Measurements from ENCODE around the gene SNAPC5. TPM values are rescaled to one million over a fixed set of nuclear protein-coding genes. Genes with fewer than 3 reads are reported as not detected.
A peak's percentile ranks its signal among the peaks of the same experiment; 100 is the strongest.

Gene SNAPC5, protein sequence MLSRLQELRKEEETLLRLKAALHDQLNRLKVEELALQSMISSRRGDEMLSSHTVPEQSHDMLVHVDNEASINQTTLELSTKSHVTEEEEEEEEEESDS
- 26.3 and 40.8 TPM in 2 replicates for total RNA-seq (2012; rRNA removed)
- polyA plus RNA-seq (2012; rRNA removed): 25.4 and 25.9 TPM in 2 replicates
- 7.4 and 12.4 TPM in 2 replicates for polyA plus RNA-seq (2012; cell fraction: cytosol; rRNA removed)
- polyA plus RNA-seq (2012; cell fraction: nucleus; rRNA removed; ENCODE audit: low replicate concordance): 1.7 and 10.6 TPM in 2 replicates
- Bru-seq, nascent RNA: percentile 64 among the genes with signal in this experiment
- BruChase-seq, experiment 1, labeled RNA remaining after a 6-hour chase: percentile 66 among the genes with signal in this experiment
- percentile 53 among the genes with signal in this experiment for BruChase-seq, experiment 2, labeled RNA remaining after a 2-hour chase
- long read RNA-seq, transcript SNAPC5-202 (3 exons, 1,002 nt): major isoform, 6 of 9 reads
- long read RNA-seq, partial matches to known transcripts: 0 of 9 reads
- long read RNA-seq, other reads (novel, unspliced or antisense): 1 of 9 reads

DNA sequence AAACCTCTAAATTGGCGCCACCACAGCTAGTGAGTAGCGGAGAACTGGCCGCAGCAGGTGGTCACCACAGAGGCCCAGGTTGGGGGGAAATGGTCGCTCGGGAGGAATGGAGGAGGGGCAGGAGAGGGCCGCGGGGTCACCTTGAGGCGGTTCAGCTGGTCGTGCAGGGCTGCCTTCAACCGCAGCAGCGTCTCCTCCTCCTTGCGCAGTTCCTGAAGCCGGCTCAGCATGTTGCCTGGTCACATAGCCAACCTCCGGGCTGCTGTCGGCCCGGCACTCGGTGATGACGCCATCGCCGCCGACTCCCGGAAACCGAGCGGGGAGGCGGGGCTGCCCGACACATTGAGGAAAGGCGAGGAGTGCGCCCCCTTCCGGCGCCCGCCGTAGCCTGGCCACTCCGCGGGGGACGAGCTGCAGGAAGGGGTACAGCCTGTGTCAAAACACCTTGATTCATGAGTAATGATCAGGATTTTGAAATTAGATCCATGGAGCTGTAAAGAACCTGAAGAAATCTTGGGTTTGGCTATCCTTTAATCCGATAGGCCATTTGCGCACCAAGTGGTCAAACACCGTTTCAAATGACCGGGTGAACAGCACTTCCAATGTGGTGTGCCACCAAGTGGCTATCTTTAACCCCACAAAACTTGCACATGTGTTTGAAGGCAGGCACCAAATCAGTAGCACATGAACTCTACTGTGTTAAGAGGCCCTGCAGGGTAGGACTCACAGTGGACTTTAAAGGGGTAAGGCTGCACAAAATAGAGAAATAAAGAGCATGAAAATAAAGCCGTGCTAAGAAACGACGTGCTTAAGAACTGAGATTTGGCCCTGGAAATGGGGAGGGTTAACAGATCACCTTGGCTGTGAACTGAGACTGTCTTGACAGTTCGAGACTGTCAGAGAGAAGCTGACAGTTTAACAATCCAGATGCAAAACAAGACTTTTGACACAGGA is at the start of gene SNAPC5:
SNAPC5 (minus strand) TSS at position 261 of the 954 bp plus-strand sequence; CDS start at position 230, 31 bp downstream.
- CTCF ChIA-PET: interaction anchor here (0.6 to 2.5 kb wide), 8 partner anchors 12 to 119 kb away, joined by 3 to 10 read pairs (median 3); partner anchors contain the start of gene MAP2K1
- Histone ChIP-seq H3K79me1 (ENCODE audit: low read depth in 1 of 2, low read length in 2 of 2) (peaks cover 15 to 31% of the 10 kb centered on the region in 2 experiments), H3K9me1 (ENCODE audit: insufficient read depth, low read length) (no peaks in the 10 kb centered on the region), H2BK15ac (ENCODE audit: low read depth, low read length) (no peak within 1 kb of the TSS), H4K8ac (ENCODE audit: low read depth in 2 of 2, low read length in 2 of 2) (peak within 1 kb of the TSS; percentile 83 to 99), H3K4ac (ENCODE audit: low read depth, low read length) (peak within 1 kb of the TSS; percentile 78), H3K23ac (ENCODE audit: low read depth, low read length) (peak within 1 kb of the TSS; percentile 69; the same call in 1 of the 2 replicates), H3K14ac (replicated peaks; ENCODE audit: low read depth, low read length) (peak within 1 kb of the TSS; percentile 85), H4K20me1 (ENCODE audit: insufficient read depth, low read length) (peaks cover 42% of the 10 kb centered on the region), H3K9ac (ENCODE audit: low read depth, low read length) (peak within 1 kb of the TSS; percentile 83), H3K4me2 (ENCODE audit: low read depth, low read length) (peak within 1 kb of the TSS; percentile 81), H2BK5ac (ENCODE audit: low read depth, low read length, poor library complexity, severe bottlenecking) (peak within 1 kb of the TSS; percentile 39), H3K27me3 (ENCODE audit: control insufficient read depth, insufficient read depth, low read length) (no peaks in the 10 kb centered on the region), H2BK20ac (ENCODE audit: low read depth, low read length) (no peak within 1 kb of the TSS), H3K9me3 (ENCODE audit: control insufficient read depth, insufficient read depth, low read length) (no peaks in the 10 kb centered on the region), H2AFZ (replicated peaks; ENCODE audit: low read length, poor library complexity) (peak within 1 kb of the TSS; percentile 93), H3K4me3 (ENCODE audit: insufficient read depth, low read depth, low read length) (peak within 1 kb of the TSS; percentile 78), H2BK120ac (ENCODE audit: low read depth, low read length) (no peak within 1 kb of the TSS), H4K5ac (ENCODE audit: low read depth, low read length) (peak within 1 kb of the TSS; percentile 38), H3K27ac (ENCODE audit: insufficient read depth, low read length) (peak within 1 kb of the TSS; percentile 78), H3K18ac (ENCODE audit: low read depth, low read length) (no peak within 1 kb of the TSS), H2AK9ac (replicated peaks; ENCODE audit: low read depth, low read length, poor library complexity) (peak within 1 kb of the TSS; percentile 98), H3K36me3 (ENCODE audit: control insufficient read depth, insufficient read depth, low read length) (peaks cover 37% of the 10 kb centered on the region), H3K4me1 (ENCODE audit: control insufficient read depth, insufficient read depth, low read length) (no peaks in the 10 kb centered on the region), H4K91ac (ENCODE audit: insufficient read depth, low read depth, low read length) (peak within 1 kb of the TSS; percentile 63), H2AK5ac (ENCODE audit: low read depth, low read length) (peak within 1 kb of the TSS; percentile 77), H3K56ac (ENCODE audit: extremely low read depth, insufficient read depth, low read length) (peak within 1 kb of the TSS; percentile 83)
- ATAC-seq (ENCODE audit: low read depth) (peak; percentile 93), DNase-seq (peak; percentile 91)
- intact Hi-C loops (cut with micrococcal nuclease): loop anchor here (1.0 to 5.0 kb wide), 3 partner anchors 111 to 245 kb away; partner anchors contain the start of genes MAP2K1, MEGF11 and TIPIN
- dilution Hi-C loops (cut with HindIII; ENCODE audit: low sequenced_read_pairs, unreplicated experiment): no loop called here
- WGBS, 2 experiments (ENCODE audit: extremely low coverage in 2 of 2, insufficient read length in 1 of 2): 14% methylated on average over 23 of the region's 43 CpGs; no CpG with 5 or more reads in 1 of the 2 experiments
- POLR2A ChIA-PET (ENCODE audit: unreplicated experiment): no interaction called here
- no TSS peak for BruUV-seq (replicated peaks)
- in situ Hi-C loops (cut with MboI; ENCODE audit: low sequenced_read_pairs): loop anchor here (25.0 kb wide), 1 partner anchor 585 kb away; no protein-coding TSS in a partner anchor
- TF ChIP-seq CTCF (conservative IDR thresholded peaks at IDR 0.05; ENCODE audit: low read depth, low read length) (peak; percentile 90), MXI1 (IDR thresholded peaks at IDR 0.05; ENCODE audit: borderline replicate concordance, low read depth, low read length) (peak; percentile 99), USF2 (IDR thresholded peaks at IDR 0.05; ENCODE audit: low read depth, low read length) (no peak; the same call in 1 of the 2 replicates), NFE2L2 (IDR thresholded peaks at IDR 0.05; ENCODE audit: low read depth, low read length) (no peak), BHLHE40 (IDR thresholded peaks at IDR 0.05; ENCODE audit: low read depth, low read length) (no peak), CHD1 (IDR thresholded peaks at IDR 0.05; ENCODE audit: low read depth, low read length) (no peak), MAZ (IDR thresholded peaks at IDR 0.05; ENCODE audit: borderline replicate concordance, low read depth, low read length) (peak; percentile 87), MAFK (IDR thresholded peaks at IDR 0.05; ENCODE audit: low read depth, low read length) (no peak), CEBPB (IDR thresholded peaks at IDR 0.05; ENCODE audit: low read depth, low read length) (peak; percentile 72; the same call in 1 of the 2 replicates), FOS (IDR thresholded peaks at IDR 0.05; ENCODE audit: low read depth, low read length) (no peak), RAD21 (IDR thresholded peaks at IDR 0.05; ENCODE audit: low read length) (peak; percentile 57), RFX5 (IDR thresholded peaks at IDR 0.05; ENCODE audit: low read depth, low read length) (0 out of 2 replicates have a peak, but pooled peaks have one; percentile 14)

Measured in IMR-90 (cell line).